HG02884 (cell line): ENCODE data around the gene NFKBIZ.
"Not testable (repeated sequence)": the region's sequence is repeated elsewhere in the genome, so short reads cannot be mapped to it uniquely, and the experiment has no call there.

Source experiments
- ATAC-seq: cut with Tn5 transposase; IDR thresholded peaks from one replicate; pipeline ENCODE4 v1.9.1; 2021; ENCODE audit warnings: mild to moderate bottlenecking, moderate library complexity; ENCODE audit not compliant: unreplicated experiment

Gene NFKBIZ

GRCh38 chr3:101850246-101851051 is 1.1 kb downstream of the NFKBIZ start:
- no peak for ATAC-seq

GRCh38 chr3:101851072-101851770 is 1.9 kb downstream of the NFKBIZ start:
- ATAC-seq = no peak

- ATAC-seq = no peak
Observed at GRCh38 chr3:101851850-101852714, 2.8 kb downstream of the NFKBIZ start.

- ATAC-seq = no peak
Observed at GRCh38 chr3:101852983-101853840, 3.9 kb downstream of the NFKBIZ start.

GRCh38 chr3:101853982-101854381 is 4.7 kb downstream of the NFKBIZ start:
- ATAC-seq = no peak

- ATAC-seq = no peak
Observed at GRCh38 chr3:101854608-101855304, 5.4 kb downstream of the NFKBIZ start.

- no peak for ATAC-seq
Observed at GRCh38 chr3:101857301-101857741, 8.0 kb downstream of the NFKBIZ start.

- ATAC-seq = no peak
Observed at GRCh38 chr3:101858464-101859030, 9.2 kb downstream of the NFKBIZ start.

GRCh38 chr3:101859882-101860448 is 10.7 kb downstream of the NFKBIZ start:
- ATAC-seq = no peak

GRCh38 chr3:101861212-101861788 is 12.0 kb downstream of the NFKBIZ start:
- peak; percentile 36 for ATAC-seq

GRCh38 chr3:101861789-101862415 is 12.6 kb downstream of the NFKBIZ start:
- no peak for ATAC-seq

GRCh38 chr3:101862416-101863165 is 13.3 kb downstream of the NFKBIZ start:
- ATAC-seq = no peak

GRCh38 chr3:101864926-101865325 is 15.6 kb downstream of the NFKBIZ start:
- ATAC-seq = not testable (repeated sequence)

GRCh38 chr3:101865751-101866509 is 16.6 kb downstream of the NFKBIZ start:
- no peak for ATAC-seq

GRCh38 chr3:101867511-101867910 is 18.2 kb downstream of the NFKBIZ start:
- no peak for ATAC-seq

GRCh38 chr3:101867996-101868395 is 18.7 kb downstream of the NFKBIZ start:
- ATAC-seq = no peak
